Measurements from ENCODE around the gene GOLGA3.

Gene GOLGA3

DNA sequence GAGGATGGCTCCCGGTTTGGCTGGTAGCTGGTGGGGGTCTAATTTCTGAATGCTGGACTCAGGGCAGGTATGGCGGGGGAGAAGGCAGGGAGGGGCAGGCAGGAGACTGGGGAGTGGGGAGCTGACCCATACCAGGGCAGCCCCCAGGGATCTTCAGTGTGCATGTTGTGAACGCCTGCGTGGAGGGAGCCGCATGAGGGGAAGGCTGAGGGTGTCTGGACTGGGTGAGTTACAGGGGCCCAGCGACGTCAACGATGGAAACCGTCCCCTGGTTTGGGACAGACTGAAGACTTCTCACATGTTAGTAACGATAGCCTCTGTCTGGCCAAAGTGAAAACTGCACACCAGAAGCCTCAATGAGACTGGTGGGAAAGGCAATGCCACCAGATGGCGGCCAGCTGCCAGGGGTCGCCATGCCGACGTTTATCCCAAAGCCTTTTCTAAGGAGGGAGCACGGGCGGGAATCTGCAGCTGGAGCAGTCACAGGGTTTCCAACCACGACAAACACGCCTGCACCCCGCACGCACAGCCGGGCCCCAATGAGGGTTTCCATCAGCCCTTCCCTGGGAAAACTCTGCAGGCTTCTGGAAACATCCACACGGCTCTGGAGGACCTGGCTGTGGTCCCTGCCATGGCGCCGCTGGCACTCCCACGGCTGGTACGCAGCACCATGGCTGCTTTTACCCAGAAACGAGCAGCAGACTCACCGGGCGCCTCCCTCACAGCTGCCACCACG is 104.0 kb downstream of the GOLGA3 start:
- Histone ChIP-seq H3K79me1 (ENCODE audit: low read depth, low read length) (peaks cover 5% of the 10 kb centered on the region), H3K4me3 (ENCODE audit: low read length in 2 of 2) (no peak overlapping the region), H2AFZ (ENCODE audit: low read length) (no peak overlapping the region), H3K14ac (ENCODE audit: low read length) (no peak overlapping the region), H3K23ac (ENCODE audit: low read depth, low read length, poor library complexity) (peak overlapping the region; percentile 2), H3K27ac (replicated peaks; ENCODE audit: low read length) (no peak overlapping the region), H3K4ac (ENCODE audit: low read length) (no peak overlapping the region), H3K4me1 (ENCODE audit: control insufficient read depth in 2 of 2, insufficient read depth in 1 of 2, low read depth in 1 of 2, low read length in 2 of 2) (no peaks in the 10 kb centered on the region), H3K27me3 (ENCODE audit: control insufficient read depth in 3 of 3, insufficient read depth in 3 of 3, low read depth in 1 of 3, low read length in 3 of 3) (no peaks in the 10 kb centered on the region), H3K9me3 (replicated peaks in 1 of 2; ENCODE audit: control insufficient read depth in 2 of 2, insufficient read depth in 1 of 2, low read depth in 1 of 2, low read length in 2 of 2) (peaks cover 2% of the 10 kb centered on the region in 2 donors), H3K36me3 (replicated peaks in 1 of 2; ENCODE audit: control insufficient read depth in 2 of 2, insufficient read depth in 2 of 2, low read length in 2 of 2) (peaks cover 57 to 90% of the 10 kb centered on the region in 2 donors), H2BK15ac (ENCODE audit: low read length) (no peak overlapping the region), H2BK5ac (ENCODE audit: low read length) (no peak overlapping the region), H3K9ac (ENCODE audit: low read depth, low read length, poor library complexity) (no peak overlapping the region), H3K18ac (ENCODE audit: low read length) (no peak overlapping the region), H4K91ac (ENCODE audit: low read depth, low read length, poor library complexity) (no peak overlapping the region), H4K8ac (ENCODE audit: low read depth, low read length) (no peak overlapping the region), H2BK120ac (ENCODE audit: low read depth, low read length) (peak overlapping the region; percentile 61), H3K4me2 (ENCODE audit: insufficient read depth, low read length, poor library complexity, severe bottlenecking) (no peak overlapping the region), H2AK5ac (ENCODE audit: low read depth, low read length) (no peak overlapping the region), H2BK12ac (ENCODE audit: low read length) (no peak overlapping the region)
- WGBS, 2 donors (ENCODE audit: extremely low coverage in 2 of 2, insufficient read length in 2 of 2, insufficient replicate concordance in 1 of 2) = no CpG with 5 or more reads among the region's 30 CpGs
- no peak for DNase-seq (ENCODE audit: low spot score)

DNA sequence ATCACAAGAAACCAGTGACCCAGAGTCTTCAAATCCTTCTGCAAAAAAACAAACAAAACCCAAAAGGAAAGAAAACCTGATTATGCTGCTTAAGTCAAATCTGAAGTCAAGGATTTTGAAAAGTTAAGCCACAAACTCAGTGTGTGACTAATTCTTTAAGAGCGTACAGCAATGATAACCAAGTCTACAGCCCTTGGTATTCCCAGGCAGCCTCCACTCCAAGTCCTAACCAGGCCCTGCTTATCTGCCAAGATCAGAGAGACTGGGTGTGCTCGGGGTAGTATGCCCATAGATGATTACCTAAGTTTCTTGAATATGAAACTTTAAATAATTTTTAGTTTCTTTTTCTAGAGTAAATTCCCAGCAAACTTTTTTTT is 104.9 kb downstream of the GOLGA3 start:
- H3K27ac ChIP-seq (replicated peaks; ENCODE audit: low read length) = no peak overlapping the region
- H2BK12ac ChIP-seq (ENCODE audit: low read length) = no peak overlapping the region
- no peak overlapping the region for H2AK5ac ChIP-seq (ENCODE audit: low read depth, low read length)

DNA sequence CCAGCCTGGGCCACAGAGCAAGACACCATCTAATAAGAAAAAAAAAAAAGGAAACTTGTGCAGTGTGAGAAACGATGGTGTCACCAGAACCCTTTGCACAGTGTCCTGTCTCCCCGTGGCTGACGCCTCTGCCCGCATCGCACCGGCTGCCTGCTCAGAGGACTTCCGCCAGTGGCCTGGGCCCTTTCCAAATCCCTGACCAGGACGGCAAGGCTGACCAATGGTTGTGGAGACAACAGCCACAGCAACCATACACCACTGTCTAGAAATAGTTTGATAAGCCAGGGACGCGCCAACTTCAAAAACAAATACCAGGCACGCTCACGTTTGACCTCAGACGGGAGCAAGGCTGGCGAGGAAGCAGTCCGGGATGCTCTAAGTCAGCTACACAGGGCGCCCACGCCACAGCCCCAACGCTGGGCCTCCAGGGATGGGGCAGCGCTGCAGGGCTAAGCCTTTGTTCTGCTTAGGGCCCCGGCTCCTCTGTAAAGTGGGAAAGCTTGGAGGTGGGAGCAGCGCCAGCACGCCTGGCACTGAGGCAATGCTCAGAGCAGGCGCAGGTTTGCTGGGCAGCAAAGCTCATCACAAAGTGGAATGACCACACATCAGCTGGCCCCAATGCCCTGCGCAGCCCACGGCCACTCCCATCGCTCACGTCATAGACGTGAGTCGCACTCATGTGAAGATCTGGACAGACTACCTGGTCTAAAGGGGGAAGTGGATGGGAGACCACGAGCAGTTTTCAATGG is 105.5 kb downstream of the GOLGA3 start:
- Histone ChIP-seq H4K91ac (ENCODE audit: low read depth, low read length, poor library complexity) (no peak overlapping the region), H4K8ac (ENCODE audit: low read depth, low read length) (no peak overlapping the region), H3K18ac (ENCODE audit: low read length) (no peak overlapping the region), H2AK5ac (ENCODE audit: low read depth, low read length) (no peak overlapping the region), H3K79me1 (ENCODE audit: low read depth, low read length) (peaks cover 10% of the 10 kb centered on the region), H3K9ac (ENCODE audit: low read depth, low read length, poor library complexity) (no peak overlapping the region), H3K9me3 (replicated peaks in 1 of 2; ENCODE audit: control insufficient read depth in 2 of 2, insufficient read depth in 1 of 2, low read depth in 1 of 2, low read length in 2 of 2) (no peaks in the 10 kb centered on the region), H2BK15ac (ENCODE audit: low read length) (no peak overlapping the region), H2BK12ac (ENCODE audit: low read length) (no peak overlapping the region), H2BK5ac (ENCODE audit: low read length) (no peak overlapping the region), H2BK120ac (ENCODE audit: low read depth, low read length) (no peak overlapping the region), H2AFZ (ENCODE audit: low read length) (no peak overlapping the region), H3K4me2 (ENCODE audit: insufficient read depth, low read length, poor library complexity, severe bottlenecking) (no peak overlapping the region), H3K4me1 (ENCODE audit: control insufficient read depth in 2 of 2, insufficient read depth in 1 of 2, low read depth in 1 of 2, low read length in 2 of 2) (no peaks in the 10 kb centered on the region), H3K27ac (replicated peaks; ENCODE audit: low read length) (no peak overlapping the region), H3K4ac (ENCODE audit: low read length) (no peak overlapping the region), H3K14ac (ENCODE audit: low read length) (no peak overlapping the region), H3K27me3 (ENCODE audit: control insufficient read depth in 3 of 3, insufficient read depth in 3 of 3, low read depth in 1 of 3, low read length in 3 of 3) (no peaks in the 10 kb centered on the region), H3K36me3 (replicated peaks in 1 of 2; ENCODE audit: control insufficient read depth in 2 of 2, insufficient read depth in 2 of 2, low read length in 2 of 2) (peaks cover 61 to 90% of the 10 kb centered on the region in 2 donors), H3K23ac (ENCODE audit: low read depth, low read length, poor library complexity) (peak overlapping the region; percentile 12), H3K4me3 (ENCODE audit: low read length in 2 of 2) (no peak overlapping the region)
- no peak for DNase-seq (ENCODE audit: low spot score)
- WGBS, 2 donors (ENCODE audit: extremely low coverage in 2 of 2, insufficient read length in 2 of 2, insufficient replicate concordance in 1 of 2) = no CpG with 5 or more reads among the region's 30 CpGs

More for the DNA sequence above, 104.9 kb downstream of the GOLGA3 start:
- no peak overlapping the region for H4K8ac ChIP-seq (ENCODE audit: low read depth, low read length)
- peaks cover 10% of the 10 kb centered on the region for H3K79me1 ChIP-seq (ENCODE audit: low read depth, low read length)
- peak overlapping the region; percentile 12 for H3K23ac ChIP-seq (ENCODE audit: low read depth, low read length, poor library complexity)
- no peak overlapping the region for H3K4ac ChIP-seq (ENCODE audit: low read length)
- no peak overlapping the region for H2BK5ac ChIP-seq (ENCODE audit: low read length)
- no peak overlapping the region for H3K4me3 ChIP-seq (ENCODE audit: low read length in 2 of 2)
- H3K4me2 ChIP-seq (ENCODE audit: insufficient read depth, low read length, poor library complexity, severe bottlenecking) = no peak overlapping the region
- no peak overlapping the region for H3K18ac ChIP-seq (ENCODE audit: low read length)
- H3K36me3 ChIP-seq (replicated peaks in 1 of 2; ENCODE audit: control insufficient read depth in 2 of 2, insufficient read depth in 2 of 2, low read length in 2 of 2) = peaks cover 63 to 93% of the 10 kb centered on the region in 2 donors
- H2AFZ ChIP-seq (ENCODE audit: low read length) = no peak overlapping the region
- WGBS, 2 donors (ENCODE audit: extremely low coverage in 2 of 2, insufficient read length in 2 of 2, insufficient replicate concordance in 1 of 2) = no CpG with 5 or more reads among the region's 2 CpGs
- no peak overlapping the region for H3K9ac ChIP-seq (ENCODE audit: low read depth, low read length, poor library complexity)
- no peak overlapping the region for H4K91ac ChIP-seq (ENCODE audit: low read depth, low read length, poor library complexity)
- H3K27me3 ChIP-seq (ENCODE audit: control insufficient read depth in 3 of 3, insufficient read depth in 3 of 3, low read depth in 1 of 3, low read length in 3 of 3) = no peaks in the 10 kb centered on the region
- DNase-seq (ENCODE audit: low spot score) = no peak
- no peak overlapping the region for H2BK15ac ChIP-seq (ENCODE audit: low read length)
- H2BK120ac ChIP-seq (ENCODE audit: low read depth, low read length) = no peak overlapping the region
- H3K9me3 ChIP-seq (replicated peaks in 1 of 2; ENCODE audit: control insufficient read depth in 2 of 2, insufficient read depth in 1 of 2, low read depth in 1 of 2, low read length in 2 of 2) = peaks cover 0 to 2% of the 10 kb centered on the region in 2 donors
- no peaks in the 10 kb centered on the region for H3K4me1 ChIP-seq (ENCODE audit: control insufficient read depth in 2 of 2, insufficient read depth in 1 of 2, low read depth in 1 of 2, low read length in 2 of 2)
- H3K14ac ChIP-seq (ENCODE audit: low read length) = no peak overlapping the region

DNA sequence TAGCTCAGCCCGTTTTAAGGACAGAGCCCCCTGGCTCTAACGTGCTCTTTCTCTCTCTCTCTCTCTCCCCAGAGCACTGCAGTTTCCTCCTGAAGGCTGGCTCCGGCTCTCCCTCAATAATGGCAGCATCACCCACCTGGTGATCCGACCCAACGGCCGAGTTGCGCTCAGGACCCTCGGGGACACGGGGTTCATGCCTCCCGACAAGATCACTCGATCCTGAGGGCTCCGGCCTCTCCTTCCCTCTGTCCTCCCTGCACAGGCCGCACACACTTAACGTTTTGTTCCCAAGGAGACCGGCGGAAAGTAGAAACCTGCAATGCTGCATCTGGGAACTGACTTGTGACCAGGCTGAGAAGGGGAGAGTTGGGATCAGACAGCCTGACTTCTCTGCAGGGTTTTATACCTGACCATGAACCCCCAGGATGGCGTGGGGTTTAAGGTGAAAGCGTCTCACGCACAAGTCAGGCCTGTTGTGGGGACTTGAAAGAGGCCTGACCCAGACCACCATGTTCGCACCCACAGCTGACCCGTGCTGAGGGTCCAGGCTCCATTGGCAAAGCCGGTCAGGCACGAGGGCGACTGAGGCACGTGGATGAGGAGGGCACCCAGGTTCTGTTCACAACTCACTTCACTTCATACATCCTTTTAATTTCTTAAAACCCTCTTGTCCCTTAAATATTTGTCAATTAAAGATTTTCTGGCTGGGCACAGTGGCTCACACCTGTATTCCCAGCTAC is 107.9 kb downstream of the GOLGA3 start:
- no peak overlapping the region for H2BK5ac ChIP-seq (ENCODE audit: low read length)
- no CpG with 5 or more reads among the region's 25 CpGs for WGBS, 2 donors (ENCODE audit: extremely low coverage in 2 of 2, insufficient read length in 2 of 2, insufficient replicate concordance in 1 of 2)
- H3K23ac ChIP-seq (ENCODE audit: low read depth, low read length, poor library complexity) = no peak overlapping the region
- H2AFZ ChIP-seq (ENCODE audit: low read length) = no peak overlapping the region
- no peak for DNase-seq (ENCODE audit: low spot score)
- no peak overlapping the region for H3K4me2 ChIP-seq (ENCODE audit: insufficient read depth, low read length, poor library complexity, severe bottlenecking)
- H4K91ac ChIP-seq (ENCODE audit: low read depth, low read length, poor library complexity) = no peak overlapping the region
- H3K18ac ChIP-seq (ENCODE audit: low read length) = no peak overlapping the region
- H2AK5ac ChIP-seq (ENCODE audit: low read depth, low read length) = no peak overlapping the region
- no peak overlapping the region for H3K4ac ChIP-seq (ENCODE audit: low read length)
- no peak overlapping the region for H3K9ac ChIP-seq (ENCODE audit: low read depth, low read length, poor library complexity)
- no peaks in the 10 kb centered on the region for H3K27me3 ChIP-seq (ENCODE audit: control insufficient read depth in 3 of 3, insufficient read depth in 3 of 3, low read depth in 1 of 3, low read length in 3 of 3)
- no peaks in the 10 kb centered on the region for H3K4me1 ChIP-seq (ENCODE audit: control insufficient read depth in 2 of 2, insufficient read depth in 1 of 2, low read depth in 1 of 2, low read length in 2 of 2)
- H3K79me1 ChIP-seq (ENCODE audit: low read depth, low read length) = peaks cover 16% of the 10 kb centered on the region
- H2BK12ac ChIP-seq (ENCODE audit: low read length) = no peak overlapping the region
- no peak overlapping the region for H3K27ac ChIP-seq (replicated peaks; ENCODE audit: low read length)
- no peaks in the 10 kb centered on the region for H3K9me3 ChIP-seq (replicated peaks in 1 of 2; ENCODE audit: control insufficient read depth in 2 of 2, insufficient read depth in 1 of 2, low read depth in 1 of 2, low read length in 2 of 2)
- no peak overlapping the region for H3K14ac ChIP-seq (ENCODE audit: low read length)
- peak overlapping the region; percentile 61 for H2BK120ac ChIP-seq (ENCODE audit: low read depth, low read length)
- no peak overlapping the region for H2BK15ac ChIP-seq (ENCODE audit: low read length)
- no peak overlapping the region for H4K8ac ChIP-seq (ENCODE audit: low read depth, low read length)
- H3K36me3 ChIP-seq (replicated peaks in 1 of 2; ENCODE audit: control insufficient read depth in 2 of 2, insufficient read depth in 2 of 2, low read length in 2 of 2) = peaks cover 50 to 87% of the 10 kb centered on the region in 2 donors
- H3K4me3 ChIP-seq (ENCODE audit: low read length in 2 of 2) = peak overlapping the region in 1 of 2 donors; percentile 8

All from neuronal stem cell (in vitro differentiated cells).